CD14-positive monocyte (primary cell): ENCODE data around the gene ADGRL3. TPM values are rescaled to one million over a fixed set of nuclear protein-coding genes. Genes with fewer than 3 reads are reported as not detected.

Source experiments
- DNase-seq, 3 donors: peaks; one replicate each; pipeline ENCODE4 v3.0.0-alpha.2; 2011 to 2022
- H2AFZ ChIP-seq: 2 replicates; pipeline ENCODE4 v1.6.0; 2012; ENCODE audit warnings: mild to moderate bottlenecking, low read depth, low read length, inconsistent platforms; ENCODE audit not compliant: insufficient read depth, poor library complexity, severe bottlenecking
- H3K27ac ChIP-seq, 2 donors: 1 replicate in 1 of 2; 2 replicates in 1 of 2; pipeline ENCODE4 v1.5.1; 2012 to 2013; ENCODE audit warnings: low read length in 2 of 2, control low read depth in 1 of 2, inconsistent platforms in 1 of 2, low read depth in 1 of 2, mild to moderate bottlenecking in 1 of 2
- H3K27me3 ChIP-seq, 2 donors: one replicate each; pipeline versions ENCODE4 v1.6.0 to v1.6.1; 2011 to 2013; ENCODE audit warnings: low read length in 2 of 2; ENCODE audit not compliant: control insufficient read depth in 2 of 2, insufficient read depth in 2 of 2
- H3K36me3 ChIP-seq, 2 donors: replicated peaks in 1 of 2; 1 replicate in 1 of 2; 2 replicates in 1 of 2; pipeline versions ENCODE4 v1.5.1 to v1.6.1; 2012 to 2013; ENCODE audit warnings: low read length in 2 of 2, control low read depth in 1 of 2, inconsistent platforms in 1 of 2, mild to moderate bottlenecking in 1 of 2; ENCODE audit not compliant: insufficient read depth in 2 of 2, control insufficient read depth in 1 of 2
- H3K4me1 ChIP-seq, 2 donors: 1 replicate in 1 of 2; 2 replicates in 1 of 2; pipeline versions ENCODE4 v1.5.1 to v1.6.1; 2012 to 2013; ENCODE audit warnings: low read length in 2 of 2, control low read depth in 1 of 2, inconsistent platforms in 1 of 2, mild to moderate bottlenecking in 1 of 2, moderate library complexity in 1 of 2; ENCODE audit not compliant: insufficient read depth in 2 of 2, control insufficient read depth in 1 of 2
- H3K4me2 ChIP-seq: replicated peaks from 2 replicates; pipeline ENCODE3; 2012; ENCODE audit warnings: low read length, moderate library complexity, mild to moderate bottlenecking; ENCODE audit not compliant: poor library complexity, severe bottlenecking; ENCODE audit errors: extremely low read depth
- H3K4me3 ChIP-seq, 3 experiments: fragments of 200-600 bp in 1 of 3; sonication (generic) in 1 of 3; replicated peaks in 1 of 3; 1 replicate in 2 of 3; 2 replicates in 1 of 3; pipeline ENCODE4 v1.5.1; 2011 to 2013; ENCODE audit warnings: low read length in 3 of 3, mild to moderate bottlenecking in 3 of 3, control low read depth in 2 of 3, low read depth in 2 of 3, inconsistent platforms in 1 of 3, moderate library complexity in 1 of 3
- H3K79me2 ChIP-seq: 2 replicates; pipeline ENCODE4 v1.6.0; 2012; ENCODE audit warnings: mild to moderate bottlenecking, control low read depth, inconsistent platforms, low read length, moderate library complexity; ENCODE audit not compliant: insufficient read depth
- H3K9ac ChIP-seq: 2 replicates; pipeline ENCODE4 v1.6.0; 2017; ENCODE audit warnings: low read length, mild to moderate bottlenecking; ENCODE audit not compliant: insufficient read depth, poor library complexity, severe bottlenecking
- H3K9me3 ChIP-seq, 2 donors: replicated peaks in 1 of 2; 1 replicate in 1 of 2; 2 replicates in 1 of 2; pipeline versions ENCODE4 v1.5.1 to v1.6.1; 2012 to 2013; ENCODE audit warnings: low read length in 2 of 2, control low read depth in 1 of 2; ENCODE audit not compliant: control insufficient read depth in 1 of 2, insufficient read depth in 1 of 2
- H4K20me1 ChIP-seq: 2 replicates; pipeline ENCODE4 v1.6.0; 2012; ENCODE audit warnings: mild to moderate bottlenecking, low read length, control low read depth, moderate library complexity; ENCODE audit not compliant: insufficient read depth
- H3K27ac Mint-ChIP-seq, 7 donors: one replicate each; pipeline ENCODE4 v1.8.0; 2020; ENCODE audit warnings: mild to moderate bottlenecking in 7 of 7, mixed read lengths in 7 of 7, moderate library complexity in 6 of 7, inconsistent platforms in 2 of 7
- H3K27me3 Mint-ChIP-seq, 3 donors: one replicate each; pipeline ENCODE4 v1.8.0; 2021 to 2022; ENCODE audit warnings: low read depth in 3 of 3, mild to moderate bottlenecking in 3 of 3, mixed read lengths in 3 of 3, moderate library complexity in 3 of 3, inconsistent platforms in 1 of 3
- H3K36me3 Mint-ChIP-seq, 2 donors: one replicate each; pipeline ENCODE4 v1.8.0; 2020; ENCODE audit warnings: mixed read lengths in 2 of 2, inconsistent platforms in 1 of 2, mild to moderate bottlenecking in 1 of 2
- H3K4me1 Mint-ChIP-seq: one replicate; pipeline ENCODE4 v1.8.0; 2020; ENCODE audit warnings: mild to moderate bottlenecking, mixed read lengths
- H3K4me3 Mint-ChIP-seq, 2 donors: one replicate each; pipeline ENCODE4 v1.8.0; 2020; ENCODE audit warnings: mild to moderate bottlenecking in 2 of 2, mixed read lengths in 2 of 2, moderate library complexity in 1 of 2
- H3K9me3 Mint-ChIP-seq, 7 donors: one replicate each; pipeline ENCODE4 v1.8.0; 2020 to 2022; ENCODE audit warnings: mixed read lengths in 7 of 7, mild to moderate bottlenecking in 6 of 7, moderate library complexity in 6 of 7, inconsistent platforms in 2 of 7
- WGBS: methylation state at CpG from one replicate; pipeline ENCODE4 v1.1.5; 2013; ENCODE audit warnings: missing lambda C conversion rate; ENCODE audit not compliant: insufficient coverage; 5-methylcytosine and 5-hydroxymethylcytosine counted together
- intact Hi-C, 2 donors: fragments of 100-400 bp; cut with micrococcal nuclease; formaldehyde crosslinking; loops; one replicate each; pipeline versions ENCODE4 v1.15.0 to v1.15.1; 2023
- polyA plus RNA-seq, 3 donors: library from polyadenylated mRNA; depleted of rRNA in 1 of 3; unstranded in 2 of 3; stranded (reverse) in 1 of 3; fragments of 300-500 nt in 2 of 3; fragments of >200 nt in 1 of 3; fragmentation: Illumina TruSeq in 2 of 3; gene quantifications; 1 replicate in 2 of 3; 2 replicates in 1 of 3; pipeline ENCODE4 v1.2.3, GENCODE V29; 2012 to 2021
- TF ChIP-seq, protein P1 (sequence below): fragments of 200-600 bp; IDR thresholded peaks from one replicate; pipeline ENCODE4 v1.8.0; 2022; ENCODE audit warnings: antibody characterized with exemption, mild to moderate bottlenecking

Gene ADGRL3
- polyA plus RNA-seq, 3 donors = not detected

GRCh38 chr4:61522312-61522711 is 322.2 kb downstream of the ADGRL3 start:
- H3K36me3 ChIP-seq = no peaks in the 10 kb centered on the region
- TF ChIP-seq, protein P1, sequence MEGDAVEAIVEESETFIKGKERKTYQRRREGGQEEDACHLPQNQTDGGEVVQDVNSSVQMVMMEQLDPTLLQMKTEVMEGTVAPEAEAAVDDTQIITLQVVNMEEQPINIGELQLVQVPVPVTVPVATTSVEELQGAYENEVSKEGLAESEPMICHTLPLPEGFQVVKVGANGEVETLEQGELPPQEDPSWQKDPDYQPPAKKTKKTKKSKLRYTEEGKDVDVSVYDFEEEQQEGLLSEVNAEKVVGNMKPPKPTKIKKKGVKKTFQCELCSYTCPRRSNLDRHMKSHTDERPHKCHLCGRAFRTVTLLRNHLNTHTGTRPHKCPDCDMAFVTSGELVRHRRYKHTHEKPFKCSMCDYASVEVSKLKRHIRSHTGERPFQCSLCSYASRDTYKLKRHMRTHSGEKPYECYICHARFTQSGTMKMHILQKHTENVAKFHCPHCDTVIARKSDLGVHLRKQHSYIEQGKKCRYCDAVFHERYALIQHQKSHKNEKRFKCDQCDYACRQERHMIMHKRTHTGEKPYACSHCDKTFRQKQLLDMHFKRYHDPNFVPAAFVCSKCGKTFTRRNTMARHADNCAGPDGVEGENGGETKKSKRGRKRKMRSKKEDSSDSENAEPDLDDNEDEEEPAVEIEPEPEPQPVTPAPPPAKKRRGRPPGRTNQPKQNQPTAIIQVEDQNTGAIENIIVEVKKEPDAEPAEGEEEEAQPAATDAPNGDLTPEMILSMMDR = no peak
- H3K9ac ChIP-seq = no peak overlapping the region
- Mint-ChIP-seq H3K36me3 (no peaks in the 10 kb centered on the region), H3K27ac (no peak overlapping the region), H3K27me3 (peaks cover under 1 to 4% (median 4%) of the 10 kb centered on the region in 3 donors), H3K9me3 (peaks cover 0 to 8% (median 3%) of the 10 kb centered on the region in 7 donors), H3K4me3 (no peak overlapping the region), H3K4me1 (no peaks in the 10 kb centered on the region)
- no peak overlapping the region for H2AFZ ChIP-seq
- peaks cover 0 to 3% of the 10 kb centered on the region in 2 donors for H3K27me3 ChIP-seq
- H3K27ac ChIP-seq = no peak overlapping the region
- no CpG with 5 or more reads among the region's 2 CpGs for WGBS
- no peak for DNase-seq
- H3K4me1 ChIP-seq = no peaks in the 10 kb centered on the region
- H3K4me3 ChIP-seq = no peak overlapping the region
- intact Hi-C loops = no loop called here
- H4K20me1 ChIP-seq = no peaks in the 10 kb centered on the region
- peaks cover 0 to 1% of the 10 kb centered on the region in 2 donors for H3K9me3 ChIP-seq
- no peak overlapping the region for H3K4me2 ChIP-seq
- H3K79me2 ChIP-seq = no peaks in the 10 kb centered on the region

DNA sequence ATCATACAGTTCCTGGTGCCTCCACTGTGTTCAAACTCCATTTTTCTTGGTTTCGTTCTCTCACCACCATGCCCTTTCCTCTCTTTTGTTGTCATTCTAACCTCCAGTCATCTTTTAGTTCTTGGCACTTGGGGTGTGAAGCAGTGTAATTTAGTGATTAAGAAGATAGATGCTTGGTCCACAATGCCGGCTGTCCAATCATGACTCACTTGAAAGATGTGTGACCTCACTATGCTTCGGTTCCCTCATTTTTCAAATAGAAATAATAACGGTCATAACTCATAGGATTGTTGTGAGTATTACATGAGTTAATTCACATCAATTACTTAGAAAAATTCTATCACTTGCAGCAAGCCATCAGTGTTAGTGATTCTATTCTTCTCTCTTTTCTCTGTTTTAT is 327.8 kb downstream of the ADGRL3 start:
- Histone ChIP-seq H3K4me1 (no peaks in the 10 kb centered on the region), H3K27ac (no peak overlapping the region), H3K4me3 (no peak overlapping the region), H3K4me2 (no peak overlapping the region), H3K36me3 (no peaks in the 10 kb centered on the region), H2AFZ (no peak overlapping the region), H3K79me2 (no peaks in the 10 kb centered on the region), H3K9me3 (no peaks in the 10 kb centered on the region), H3K9ac (no peak overlapping the region), H3K27me3 (no peaks in the 10 kb centered on the region), H4K20me1 (no peaks in the 10 kb centered on the region)
- intact Hi-C loops = no loop called here
- Mint-ChIP-seq H3K27ac (no peak overlapping the region), H3K36me3 (no peaks in the 10 kb centered on the region), H3K9me3 (peaks cover 0 to 8% (median 3%) of the 10 kb centered on the region in 7 donors), H3K4me3 (no peak overlapping the region), H3K4me1 (no peaks in the 10 kb centered on the region), H3K27me3 (peaks cover 0 to 2% (median 0%) of the 10 kb centered on the region in 3 donors)
- TF ChIP-seq, protein P1 = no peak
- DNase-seq = no peak
- WGBS = no CpG with 5 or more reads among the region's 4 CpGs
